Type B pancreatic cell (in vitro differentiated cells): ENCODE measurements around the gene WFIKKN1. TPM values are rescaled to one million over a fixed set of nuclear protein-coding genes. Genes with fewer than 3 reads are reported as not detected.

Experiments
- DNase-seq: peaks from one replicate; pipeline ENCODE4 v3.0.0; 2021; ENCODE audit warnings: mixed read lengths; ENCODE audit not compliant: unreplicated experiment; ENCODE audit errors: extremely low spot score
- H3K27ac Mint-ChIP-seq: 2 replicates; pipeline ENCODE4 v1.8.0; 2021; ENCODE audit warnings: mild to moderate bottlenecking, mixed read lengths
- H3K27me3 Mint-ChIP-seq: 2 replicates; pipeline ENCODE4 v1.8.0; 2021; ENCODE audit warnings: mixed read lengths
- H3K36me3 Mint-ChIP-seq: 2 replicates; pipeline ENCODE4 v1.8.0; 2021; ENCODE audit warnings: mixed read lengths
- H3K4me1 Mint-ChIP-seq: one replicate; pipeline ENCODE4 v1.8.0; 2021; ENCODE audit warnings: mixed read lengths; ENCODE audit not compliant: unreplicated experiment
- H3K4me3 Mint-ChIP-seq: 2 replicates; pipeline ENCODE4 v1.8.0; 2021; ENCODE audit warnings: mild to moderate bottlenecking, mixed read lengths
- H3K9me3 Mint-ChIP-seq: 2 replicates; pipeline ENCODE4 v1.8.0; 2021; ENCODE audit warnings: mixed read lengths
- CTCF ChIP-seq: fragments of 200-600 bp; sonication (generic); conservative IDR thresholded peaks from 2 replicates; pipeline ENCODE4 v1.5.0; 2021; ENCODE audit warnings: antibody characterized with exemption, mild to moderate bottlenecking
- total RNA-seq: library from RNA; stranded (reverse); gene quantifications from 2 replicates; pipeline ENCODE4 v1.2.1, GENCODE V29; 2021; ENCODE audit warnings: low replicate concordance

Gene WFIKKN1
- total RNA-seq, 1 donor from 2014 or later: 9.0 TPM

GRCh38 chr16:648781-649589, 18.2 kb downstream of the WFIKKN1 start, which contains the start of gene WDR90:
TSS of gene WDR90 (plus strand) at chr16:649365. CDS start at chr16:649417, 52 bp downstream.
- H3K36me3 Mint-ChIP-seq: no peaks in the 10 kb centered on the region
- peak; percentile 95 for DNase-seq
- H3K27me3 Mint-ChIP-seq: no peaks in the 10 kb centered on the region
- no peak for TF ChIP-seq CTCF
- no peaks in the 10 kb centered on the region for H3K4me1 Mint-ChIP-seq
- peak within 1 kb of the TSS; percentile 79 for H3K27ac Mint-ChIP-seq
- no peaks in the 10 kb centered on the region for H3K9me3 Mint-ChIP-seq
- H3K4me3 Mint-ChIP-seq: peak within 1 kb of the TSS; percentile 84

- TF ChIP-seq CTCF: no peak
- H3K27ac Mint-ChIP-seq: peak overlapping the region; percentile 13
- H3K4me1 Mint-ChIP-seq: no peaks in the 10 kb centered on the region
- H3K27me3 Mint-ChIP-seq: no peaks in the 10 kb centered on the region
- no peaks in the 10 kb centered on the region for H3K36me3 Mint-ChIP-seq
- no peaks in the 10 kb centered on the region for H3K9me3 Mint-ChIP-seq
- DNase-seq: no peak
- H3K4me3 Mint-ChIP-seq: peak overlapping the region; percentile 80
These were observed 18.8 kb downstream of the WFIKKN1 start for GRCh38 chr16:649631-650030.

- no peaks in the 10 kb centered on the region for H3K27me3 Mint-ChIP-seq
- DNase-seq: no peak
- H3K4me3 Mint-ChIP-seq: no peak overlapping the region
- no peaks in the 10 kb centered on the region for H3K4me1 Mint-ChIP-seq
- H3K9me3 Mint-ChIP-seq: no peaks in the 10 kb centered on the region
- no peaks in the 10 kb centered on the region for H3K36me3 Mint-ChIP-seq
- H3K27ac Mint-ChIP-seq: no peak overlapping the region
- TF ChIP-seq CTCF: no peak
These were observed 21.1 kb downstream of the WFIKKN1 start for GRCh38 chr16:651844-652243.

- H3K4me1 Mint-ChIP-seq: no peaks in the 10 kb centered on the region
- H3K4me3 Mint-ChIP-seq: peak overlapping the region; percentile 68
- no peaks in the 10 kb centered on the region for H3K9me3 Mint-ChIP-seq
- no peaks in the 10 kb centered on the region for H3K36me3 Mint-ChIP-seq
- H3K27ac Mint-ChIP-seq: no peak overlapping the region
- TF ChIP-seq CTCF: no peak
- DNase-seq: no peak
- no peaks in the 10 kb centered on the region for H3K27me3 Mint-ChIP-seq
These were observed 21.9 kb downstream of the WFIKKN1 start for GRCh38 chr16:652454-653305.

GRCh38 chr16:654034-654433, 23.2 kb downstream of the WFIKKN1 start:
- no peak for DNase-seq
- Mint-ChIP-seq H3K27me3 (no peaks in the 10 kb centered on the region), H3K27ac (no peak overlapping the region), H3K9me3 (no peaks in the 10 kb centered on the region), H3K36me3 (no peaks in the 10 kb centered on the region), H3K4me3 (no peak overlapping the region), H3K4me1 (no peaks in the 10 kb centered on the region)
- TF ChIP-seq CTCF: no peak
